H1 (cell line): ENCODE measurements around the gene SLC16A2. TPM values are rescaled to one million over a fixed set of nuclear protein-coding genes. Genes with fewer than 3 reads are reported as not detected.

Source experiments
- BRCA1 ChIP-seq: IDR thresholded peaks from 2 replicates; pipeline ENCODE4 v1.6.1; 2012; ENCODE audit warnings: low read depth, low read length, improper control_type of control experiment
- CHD1 ChIP-seq: IDR thresholded peaks from 2 replicates; pipeline ENCODE4 v1.6.1; 2012; ENCODE audit warnings: low read depth, low read length, improper control_type of control experiment
- CHD7 ChIP-seq: fragments of 300-600 bp; sonication (generic); IDR thresholded peaks from 2 replicates; pipeline ENCODE4 v1.7.1; 2012; ENCODE audit warnings: low read length, moderate library complexity, mild to moderate bottlenecking, inconsistent platforms; ENCODE audit not compliant: insufficient replicate concordance
- CTBP2 ChIP-seq: IDR thresholded peaks from 2 replicates; pipeline ENCODE4 v1.7.0; 2011; ENCODE audit warnings: borderline replicate concordance, mild to moderate bottlenecking, moderate library complexity, mixed read lengths, low read length; ENCODE audit not compliant: insufficient read depth, insufficient read length
- JUND ChIP-seq: IDR thresholded peaks from 2 replicates; pipeline ENCODE4 v1.6.1; 2011; ENCODE audit warnings: mild to moderate bottlenecking, improper control_type of control experiment, low read length
- POLR2A ChIP-seq, 2 experiments: IDR thresholded peaks; 1 replicate in 1 of 2; 2 replicates in 1 of 2; pipeline ENCODE4 v1.6.1; 2011; ENCODE audit warnings: low read depth in 2 of 2, low read length in 2 of 2, mild to moderate bottlenecking in 2 of 2; ENCODE audit errors: control extremely low read depth in 1 of 2
- polyA plus RNA-seq, 7 experiments: library from polyadenylated mRNA; depleted of rRNA in 3 of 7; stranded (reverse) in 5 of 7; unstranded in 2 of 7; fragments of >200 nt in 5 of 7; fragments of 200-250 nt in 2 of 7; gene quantifications; 1 replicate in 5 of 7; 2 replicates in 1 of 7; 4 replicates in 1 of 7; pipeline versions ENCODE4 v1.2.1 to v1.2.3, GENCODE V29; 2011 to 2013; ENCODE audit warnings: missing spikeins in 2 of 7, mixed read lengths in 2 of 7
- total RNA-seq: library from RNA; stranded (reverse); fragmentation: NEBNext Ultra II Directional; extraction: Animal tissue kit (Norgen Biotek cat#: 25700); gene quantifications from 2 replicates; pipeline ENCODE4 v1.2.1, GENCODE V29; 2021

Gene SLC16A2
- total and polyA plus RNA-seq, 2 of the 8 experiments (the other 6 are each of a cell fraction or from before 2014, with no cell fraction given), result 24.4 to 32.2 TPM

- TF ChIP-seq CHD1 (no peak), POLR2A (IDR thresholded peaks at IDR 0.05; ENCODE audit: control extremely low read depth in 1 of 2, low read depth in 2 of 2, low read length in 2 of 2) (no peak), JUND (no peak), BRCA1 (no peak), CTBP2 (no peak), CHD7 (no peak)
- TF ChIP-seq, all 59 proteins: peak for 0
These were observed 72.5 kb downstream of the SLC16A2 start (continued) for GRCh38 chrX:74493806-74494205.
